Stimulated activated CD4-positive, alpha-beta T cell treated with anti-CD3 and anti-CD28 coated beads, Interleukin-4, amount 100 ng/mL, for 4 hours (primary cell): Measurements from ENCODE around the gene ZC3H6.
"Not testable (repeated sequence)": the region's sequence is repeated elsewhere in the genome, so short reads cannot be mapped to it uniquely, and the experiment has no call there.

Experiments
- DNase-seq, 2 experiments: peaks; one replicate each; pipeline ENCODE4 v3.0.0-alpha.2; 2020

Gene ZC3H6

DNA sequence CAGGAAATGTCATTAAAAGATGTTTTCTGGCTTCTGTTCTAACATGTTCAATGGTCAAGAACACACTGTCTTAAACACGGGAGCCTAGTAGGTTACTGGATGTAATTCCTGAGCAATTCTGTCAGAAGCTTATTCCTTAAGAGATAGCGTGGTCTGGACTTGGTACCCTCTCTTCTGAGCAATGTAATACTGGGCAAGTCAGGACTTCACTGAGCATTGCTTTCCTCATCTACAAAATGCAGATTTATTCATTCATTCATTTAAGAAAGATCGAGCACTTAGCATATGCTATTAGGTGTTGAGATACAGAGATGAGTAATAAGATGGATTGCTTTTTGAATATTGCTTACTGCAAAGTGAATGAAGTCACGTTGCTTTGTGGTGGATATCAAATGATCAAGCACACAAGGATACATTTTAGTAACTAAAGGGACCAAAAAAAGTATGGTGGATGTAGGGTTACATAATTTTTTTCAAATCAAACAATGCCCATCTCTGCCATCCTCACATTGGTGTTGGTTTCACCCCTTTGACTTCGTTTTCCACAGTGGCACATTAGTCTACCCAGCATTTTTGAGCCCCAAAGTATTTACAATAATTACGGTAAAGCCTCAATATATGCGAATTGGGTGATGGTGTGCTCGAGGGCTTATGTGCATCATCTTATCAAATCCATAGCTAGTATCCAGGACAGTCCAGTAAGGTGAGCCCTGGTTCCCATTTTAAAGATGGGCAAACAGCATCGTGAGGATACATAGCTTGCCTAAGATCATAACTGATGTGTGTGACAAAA is 65.3 kb downstream of the ZC3H6 start:
- DNase-seq: no peak

GRCh38 chr2:112342067-112342550 is 66.7 kb downstream of the ZC3H6 start:
- DNase-seq: no peak

- DNase-seq: no peak
Measured at GRCh38 chr2:112343827-112344585, 68.6 kb downstream of the ZC3H6 start.

DNA sequence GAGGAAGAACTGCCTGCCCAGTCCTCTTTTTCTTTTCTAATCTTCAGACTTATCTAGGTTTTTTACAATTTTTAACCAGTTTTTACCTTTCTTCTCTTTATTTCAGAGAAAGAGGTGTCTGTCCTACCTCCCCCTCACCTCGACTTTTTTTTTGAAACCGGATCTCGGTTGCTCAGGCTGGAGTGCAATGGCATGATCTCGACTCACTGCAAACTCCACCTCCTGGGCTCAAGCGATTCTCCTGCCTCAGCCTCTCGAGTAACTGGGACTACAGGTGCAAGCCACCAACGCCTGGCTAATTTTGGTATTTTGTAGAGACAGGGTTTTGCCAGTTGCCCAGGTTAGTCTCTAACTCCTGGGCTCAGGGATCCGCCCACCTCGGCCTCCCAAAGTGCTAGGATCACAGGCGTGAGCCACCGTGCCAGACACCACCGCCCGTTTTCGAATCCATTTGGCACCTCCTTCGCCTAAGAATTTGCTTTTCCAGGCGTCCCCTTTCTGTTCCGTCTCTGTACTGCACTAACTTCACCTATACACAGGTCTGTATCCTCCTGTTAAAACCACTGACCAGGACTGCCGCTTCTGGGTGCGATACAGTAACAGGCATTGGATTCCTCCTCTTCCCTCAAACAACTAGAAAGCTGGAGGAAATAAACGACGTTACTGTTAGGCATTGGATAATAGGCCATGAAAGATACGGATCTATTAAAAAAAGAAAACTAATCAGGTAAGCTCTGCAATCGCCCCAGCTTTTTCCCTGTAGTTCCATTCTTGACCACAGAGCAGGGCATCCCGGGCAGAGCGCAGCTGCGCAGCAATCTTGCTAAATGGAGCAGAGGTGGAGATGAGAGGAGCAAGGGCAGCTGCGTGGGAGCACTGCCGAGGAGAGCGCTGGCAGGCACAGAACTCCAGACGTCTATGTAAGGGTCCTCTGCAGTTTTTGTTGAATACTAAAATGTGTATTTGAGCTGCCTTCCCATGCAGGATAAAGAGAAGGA is 69.9 kb downstream of the ZC3H6 start:
- DNase-seq: no peak

GRCh38 chr2:112352292-112352691 is 76.9 kb downstream of the ZC3H6 start:
- not testable (repeated sequence) for DNase-seq

DNA sequence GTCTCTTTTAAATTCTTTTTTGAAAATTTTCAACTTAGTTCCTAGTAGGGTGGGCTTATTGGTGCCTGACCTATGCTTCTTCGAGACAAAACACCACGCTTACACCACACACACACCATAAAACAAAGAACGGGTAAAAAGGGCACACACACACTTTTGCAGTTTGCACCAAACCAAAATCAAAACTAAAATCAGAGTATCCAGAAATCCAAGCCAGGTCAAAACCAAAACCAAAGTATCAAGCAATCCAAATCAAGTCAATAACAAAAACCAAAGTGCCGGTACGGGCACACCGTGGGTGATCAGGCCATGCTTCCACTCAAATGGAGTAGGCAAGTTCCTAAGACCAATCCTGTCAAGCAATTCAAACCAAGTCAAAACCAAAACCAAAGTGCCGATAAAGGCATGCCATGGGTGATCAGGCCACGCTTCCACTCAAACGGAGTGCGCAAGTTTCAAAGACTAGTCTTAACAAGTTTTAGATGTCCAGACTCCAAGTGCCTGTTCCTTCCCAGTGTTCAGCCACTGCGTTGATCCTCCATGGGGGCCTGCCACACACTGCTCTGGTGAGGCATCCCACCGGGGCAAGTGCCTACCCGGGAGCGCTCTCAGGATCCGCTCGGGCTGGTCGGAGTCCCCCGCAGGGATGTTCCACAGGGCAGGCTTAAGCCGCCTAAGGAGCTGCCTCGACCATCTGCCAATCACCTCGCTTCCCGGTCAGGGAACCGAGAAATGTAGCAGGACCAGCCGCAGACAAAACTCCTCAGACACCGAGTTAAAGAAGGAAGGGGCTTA is 77.6 kb downstream of the ZC3H6 start:
- DNase-seq: not testable (repeated sequence)

DNA sequence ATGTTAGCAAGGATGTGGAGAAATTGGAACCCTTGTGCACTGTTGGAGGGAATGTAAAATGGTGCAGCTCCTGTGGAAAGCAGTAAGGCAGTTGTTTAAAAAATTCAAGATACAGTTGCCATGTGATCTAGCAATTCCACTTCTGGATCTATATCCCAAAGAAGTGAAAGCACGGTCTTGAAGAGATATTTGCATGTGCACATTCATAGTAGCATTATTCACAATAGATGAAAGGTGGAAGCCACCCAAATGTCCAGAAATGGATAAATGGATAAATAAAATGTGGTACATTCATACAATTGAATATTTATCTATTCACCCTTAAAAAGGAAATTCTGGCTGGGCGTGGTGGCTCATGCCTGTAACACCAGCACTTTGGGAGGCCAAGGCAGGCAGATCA is 78.9 kb downstream of the ZC3H6 start:
- not testable (repeated sequence) for DNase-seq

DNA sequence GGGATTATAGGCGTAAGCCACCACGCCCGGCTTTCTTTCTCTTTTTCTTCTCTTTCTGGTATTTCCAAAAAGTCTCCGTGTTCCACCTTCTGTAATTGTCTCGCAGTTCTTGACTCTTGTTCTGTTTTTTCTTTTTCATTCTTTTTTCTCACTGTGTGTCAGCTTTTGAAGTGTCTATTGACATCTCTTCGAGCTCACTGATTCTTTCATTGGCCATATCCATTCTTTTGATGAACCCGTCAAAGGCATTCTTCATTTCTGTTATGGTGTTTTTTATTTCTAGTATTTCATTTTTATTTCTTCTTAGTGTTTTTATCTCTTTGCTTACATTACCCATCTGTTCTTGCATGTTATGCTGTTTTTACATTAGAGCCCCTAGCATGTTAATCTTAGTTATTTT is 84.7 kb downstream of the ZC3H6 start:
- not testable (repeated sequence) for DNase-seq
